Activated naive CD4-positive, alpha-beta T cell treated with anti-CD3 and anti-CD28 coated beads, Interleukin-2, amount 10 ng/mL, durations not matched to agents 7 days and 5 days (primary cell): ENCODE data around the gene VPS35L.

Experiments used
- CTCF ChIA-PET: fragments of 350-600 bp; sonication (Branson Sonifier 250); formaldehyde crosslinking; loops from one replicate; lab custom pipeline; 2021; ENCODE audit warnings: antibody characterized with exemption; lab: Charles Lee
- DNase-seq: peaks from one replicate; pipeline ENCODE4 v3.0.0-alpha.2; 2020
- H3K27ac Mint-ChIP-seq: one replicate; pipeline ENCODE4 v1.8.0; 2021; ENCODE audit warnings: mild to moderate bottlenecking, moderate library complexity, mixed read lengths
- H3K27me3 Mint-ChIP-seq: one replicate; pipeline ENCODE4 v1.8.0; 2021; ENCODE audit warnings: mild to moderate bottlenecking, mixed read lengths
- H3K36me3 Mint-ChIP-seq: one replicate; pipeline ENCODE4 v1.8.0; 2021; ENCODE audit warnings: mixed read lengths
- H3K4me1 Mint-ChIP-seq: one replicate; pipeline ENCODE4 v1.8.0; 2021; ENCODE audit warnings: mixed read lengths
- H3K4me3 Mint-ChIP-seq: one replicate; pipeline ENCODE4 v1.8.0; 2021; ENCODE audit warnings: mild to moderate bottlenecking, moderate library complexity, mixed read lengths
- H3K9me3 Mint-ChIP-seq: one replicate; pipeline ENCODE4 v1.8.0; 2021; ENCODE audit warnings: mixed read lengths

Gene VPS35L

GRCh38 chr16:19748389-19749168, 193.1 kb downstream of the VPS35L start:
- CTCF ChIA-PET: interaction anchor here (1.0 kb wide), 1 partner anchor 9 kb away, joined by 3 read pairs; no protein-coding TSS in a partner anchor
- no peaks in the 10 kb centered on the region for H3K36me3 Mint-ChIP-seq
- peaks cover 4% of the 10 kb centered on the region for H3K27me3 Mint-ChIP-seq
- DNase-seq: no peak
- H3K4me1 Mint-ChIP-seq: no peaks in the 10 kb centered on the region
- H3K9me3 Mint-ChIP-seq: no peaks in the 10 kb centered on the region
- no peak overlapping the region for H3K27ac Mint-ChIP-seq
- no peak overlapping the region for H3K4me3 Mint-ChIP-seq

DNA sequence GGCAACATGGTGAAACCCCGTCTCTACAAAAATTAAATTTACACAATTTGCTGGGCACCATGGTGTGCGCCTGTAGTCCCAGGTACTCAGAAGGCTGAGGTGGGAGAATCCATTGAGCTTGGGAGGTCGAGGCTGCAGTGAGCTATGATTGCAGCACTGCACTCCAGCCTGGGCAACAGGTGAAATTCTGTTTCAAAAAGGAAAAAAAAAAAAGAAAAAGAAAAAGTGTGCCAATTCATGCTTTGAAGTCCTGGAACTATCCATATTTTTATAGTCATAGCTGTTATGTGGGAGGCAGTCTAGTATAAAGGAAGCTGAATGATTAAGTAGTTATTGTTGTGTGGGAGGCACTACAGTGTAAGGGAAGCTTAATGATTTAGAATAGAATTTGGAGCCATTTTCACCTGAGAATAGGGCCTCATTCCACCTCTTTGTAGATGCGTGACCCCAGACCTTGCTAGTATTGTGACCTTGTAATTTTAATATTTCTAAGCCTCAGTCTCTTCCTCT, 194.1 kb downstream of the VPS35L start:
- DNase-seq: no peak
- no peaks in the 10 kb centered on the region for H3K9me3 Mint-ChIP-seq
- H3K4me1 Mint-ChIP-seq: no peaks in the 10 kb centered on the region
- peaks cover 3% of the 10 kb centered on the region for H3K27me3 Mint-ChIP-seq
- no peak overlapping the region for H3K27ac Mint-ChIP-seq
- no peaks in the 10 kb centered on the region for H3K36me3 Mint-ChIP-seq
- CTCF ChIA-PET: interaction anchor here (1.0 kb wide), 1 partner anchor 10 kb away, joined by 3 read pairs; no protein-coding TSS in a partner anchor
- H3K4me3 Mint-ChIP-seq: no peak overlapping the region
